NCI-H82 treated with DMSO at 0.1 percent for 48 hours (cell line): ENCODE data around the gene GOLGA6B.
"Not testable (repeated sequence)": the region's sequence is repeated elsewhere in the genome, so short reads cannot be mapped to it uniquely, and the experiment has no call there.

Experiments used
- DNase-seq: peaks from one replicate; lab custom pipeline; 2025; ENCODE audit not compliant: unreplicated experiment; lab: John Stamatoyannopoulos, UW

Gene GOLGA6B, protein sequence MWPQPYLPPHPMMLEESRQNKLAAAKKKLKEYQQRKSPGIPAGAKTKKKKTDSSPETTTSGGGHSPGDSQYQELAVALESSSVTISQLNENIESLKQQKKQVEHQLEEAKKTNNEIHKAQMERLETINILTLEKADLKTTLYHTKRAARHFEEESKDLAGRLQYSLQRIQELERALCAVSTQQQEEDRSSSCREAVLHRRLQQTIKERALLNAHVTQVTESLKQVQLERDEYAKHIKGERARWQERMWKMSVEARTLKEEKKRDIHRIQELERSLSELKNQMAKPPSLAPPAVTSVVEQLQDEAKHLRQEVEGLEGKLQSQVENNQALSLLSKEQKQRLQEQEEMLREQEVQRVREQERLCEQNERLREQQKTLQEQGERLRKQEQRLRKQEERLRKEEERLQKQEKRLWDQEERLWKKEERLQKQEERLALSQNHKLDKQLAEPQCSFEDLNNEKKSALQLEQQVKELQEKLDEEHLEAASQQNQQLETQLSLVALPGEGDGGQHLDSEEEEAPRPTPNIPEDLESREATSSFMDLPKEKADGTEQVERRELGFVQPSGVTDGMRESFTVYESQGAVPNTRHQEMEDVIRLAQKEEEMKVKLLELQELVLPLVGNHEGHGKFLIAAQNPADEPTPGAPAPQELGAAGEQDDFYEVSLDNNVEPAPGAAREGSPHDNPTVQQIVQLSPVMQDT

GRCh38 chr15:72654397-72654796, at the start of gene GOLGA6B:
TSS of gene GOLGA6B (plus strand) at chr15:72654697. CDS start at chr15:72654738, 41 bp downstream.
- DNase-seq = not testable (repeated sequence)

DNA sequence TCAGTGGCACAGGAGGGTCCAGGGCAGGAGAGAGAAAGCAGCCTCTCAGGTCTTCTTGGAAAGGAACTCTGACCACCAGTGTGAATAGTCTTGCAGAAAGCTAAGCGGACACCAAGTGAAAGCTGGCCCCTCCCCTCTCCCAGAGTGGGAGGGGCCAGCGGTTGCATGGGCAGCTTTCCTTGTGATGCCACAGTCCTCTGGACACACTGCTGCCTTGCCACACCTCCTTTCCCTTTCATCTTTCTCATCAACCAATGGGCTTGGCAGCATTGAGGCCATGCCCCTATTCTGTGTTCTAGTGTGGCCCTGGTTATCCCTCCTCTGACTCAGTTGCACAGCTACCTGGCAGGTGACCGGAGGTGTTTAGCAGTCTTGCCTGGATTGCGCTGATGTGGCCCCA, 49.7 kb upstream of the GOLGA6B start:
- no peak for DNase-seq

GRCh38 chr15:72608084-72608483, 46.4 kb upstream of the GOLGA6B start:
- not testable (repeated sequence) for DNase-seq

GRCh38 chr15:72609862-72610261, 44.6 kb upstream of the GOLGA6B start:
- DNase-seq = no peak

DNA sequence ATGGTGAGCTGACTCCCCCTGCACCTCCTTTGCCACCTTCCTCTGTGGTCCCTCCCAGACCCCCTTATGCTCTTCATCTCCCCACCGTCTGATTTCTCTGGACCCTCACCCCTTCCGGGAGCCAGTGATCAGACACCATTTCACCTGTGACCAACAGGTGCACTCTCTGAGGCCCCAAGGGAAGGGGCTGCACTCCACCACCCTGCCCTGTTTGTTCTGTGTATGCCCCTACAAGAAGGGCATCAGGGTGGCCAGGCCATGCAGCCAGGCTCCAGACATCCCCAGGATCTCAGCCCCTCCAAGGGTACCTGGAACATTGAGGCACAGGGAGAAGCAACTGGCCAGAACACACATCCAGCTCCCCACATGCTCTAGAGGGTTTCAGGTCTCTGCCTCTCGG, 42.2 kb upstream of the GOLGA6B start:
- DNase-seq = not testable (repeated sequence)

DNA sequence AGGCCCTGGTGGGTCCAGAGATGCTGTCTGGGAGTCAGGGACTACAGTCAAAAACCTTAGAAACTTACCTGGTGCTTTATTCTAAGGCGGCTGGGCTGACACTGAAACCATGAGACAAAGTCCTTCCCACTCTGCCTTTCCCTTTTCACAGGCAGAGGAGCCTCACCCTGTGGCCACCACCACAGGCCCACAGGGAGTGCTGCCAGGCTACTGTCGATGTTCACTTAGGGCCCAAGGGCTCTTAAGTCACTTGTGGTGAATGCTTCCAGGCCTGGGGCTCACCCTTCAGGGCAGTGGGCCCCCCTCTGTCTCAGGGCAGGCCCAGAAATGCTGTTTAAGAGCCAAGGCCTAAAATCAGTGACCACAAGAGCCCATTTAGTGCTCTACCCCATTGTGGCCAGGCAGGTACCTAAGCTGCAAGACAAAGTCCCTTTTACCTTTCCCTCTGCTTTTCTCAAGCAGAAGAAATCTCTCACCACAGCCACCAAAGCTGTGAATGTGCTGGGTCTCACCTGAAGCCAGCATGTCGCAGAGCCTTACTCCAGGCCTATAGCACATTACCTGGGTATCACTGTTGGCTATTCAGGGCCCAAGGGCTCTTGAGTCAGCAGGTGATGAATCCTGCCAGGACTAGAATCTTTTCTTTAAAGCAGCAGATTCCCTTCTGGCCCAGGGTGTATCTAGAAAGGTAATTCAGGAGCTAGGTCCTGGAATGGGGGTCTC, 39.5 kb upstream of the GOLGA6B start:
- DNase-seq = no peak

DNA sequence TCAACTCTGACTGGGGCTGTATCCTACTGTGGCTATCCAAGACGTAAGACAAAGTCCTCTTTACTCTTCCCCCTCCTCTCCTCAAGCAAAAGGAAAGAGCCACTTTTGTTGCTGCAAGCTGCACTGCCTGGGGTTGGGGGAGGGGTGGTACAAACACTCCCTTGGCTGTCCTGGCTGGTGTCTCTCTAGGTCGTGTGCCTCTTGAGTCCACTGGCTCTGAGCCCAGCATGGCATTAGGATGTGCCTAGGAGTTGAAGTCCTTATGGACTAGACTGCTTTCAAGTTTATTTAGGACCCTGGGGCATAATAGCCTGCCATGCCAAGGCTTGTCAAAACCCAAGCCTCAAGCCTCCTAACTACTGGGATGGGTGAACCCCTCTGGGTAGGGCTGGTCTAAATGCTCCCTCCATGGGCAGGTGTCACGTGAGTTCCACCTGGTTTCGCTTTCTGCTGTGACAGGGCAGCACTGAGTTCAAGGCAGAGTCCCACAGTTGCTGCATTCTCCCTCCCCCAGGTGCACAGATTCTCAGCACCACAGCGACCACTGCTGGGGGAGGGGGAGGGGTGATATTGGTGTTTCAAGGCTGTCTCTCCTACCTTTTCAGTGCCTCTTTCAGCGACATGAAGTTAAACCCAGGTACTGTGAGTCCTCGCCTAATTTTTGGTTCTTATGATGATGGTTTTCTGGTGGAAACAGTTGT, 38.8 kb upstream of the GOLGA6B start:
- DNase-seq = not testable (repeated sequence)

- DNase-seq = no peak
Measured at GRCh38 chr15:72616491-72617210, 37.8 kb upstream of the GOLGA6B start.

DNA sequence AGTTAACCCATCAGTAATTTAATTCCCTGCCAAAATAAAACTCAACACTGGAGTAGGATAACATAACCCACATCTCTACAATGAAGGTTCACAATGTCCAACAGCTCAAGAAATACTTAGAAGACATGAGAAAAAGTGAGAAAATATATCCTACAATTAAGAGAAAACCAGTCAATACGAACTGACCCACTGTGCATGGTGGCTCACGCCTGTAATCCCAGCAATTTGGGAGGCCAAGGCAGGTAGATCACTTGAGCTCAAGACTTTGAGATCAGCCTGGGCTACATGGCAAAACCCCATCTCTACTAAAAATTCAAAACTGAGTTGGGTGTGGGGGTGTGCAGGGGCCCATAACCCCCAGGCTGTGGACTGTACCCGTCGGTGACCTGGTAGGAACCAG, 30.6 kb upstream of the GOLGA6B start:
- not testable (repeated sequence) for DNase-seq

- not testable (repeated sequence) for DNase-seq
Measured at GRCh38 chr15:72626153-72626552, 28.3 kb upstream of the GOLGA6B start.

DNA sequence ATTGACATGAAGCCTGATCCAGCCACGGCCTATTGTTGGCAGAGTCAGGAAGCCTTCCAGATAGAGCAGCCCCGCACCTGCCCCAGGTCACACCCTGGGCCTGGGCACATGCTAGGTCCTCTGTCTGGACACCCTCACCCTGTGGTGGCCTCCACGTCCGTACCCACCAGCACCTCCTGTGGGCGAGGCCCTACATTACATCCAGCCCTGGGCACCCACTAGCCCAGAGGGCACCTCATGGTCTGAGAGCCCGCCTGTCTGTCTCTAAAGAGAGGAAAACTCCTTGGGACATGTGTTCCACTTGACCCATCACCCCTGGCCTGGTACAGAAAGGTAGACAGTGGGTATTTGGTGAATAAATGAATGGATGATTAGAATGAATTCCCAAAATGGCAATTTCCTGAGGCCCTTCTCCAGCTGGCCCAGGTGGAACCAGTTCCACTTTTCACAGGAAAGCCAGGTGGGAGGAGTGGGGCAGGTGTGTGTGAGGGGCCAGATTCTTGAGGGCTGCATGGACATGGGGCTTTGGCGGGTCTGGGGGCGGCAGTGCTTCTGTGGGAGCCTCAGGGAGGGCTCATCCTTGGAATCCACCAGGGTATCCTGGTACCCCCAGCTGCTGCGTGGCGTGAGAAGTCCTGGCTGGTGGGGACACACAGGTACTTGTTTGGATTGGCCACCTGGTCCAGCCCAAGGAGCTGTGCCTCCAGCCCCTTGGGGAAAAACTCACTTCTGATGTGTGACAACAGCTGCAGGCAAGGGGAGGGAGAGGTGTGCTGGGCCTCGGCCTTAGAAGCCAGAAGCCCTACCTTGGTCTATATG, 26.0 kb upstream of the GOLGA6B start:
- DNase-seq = not testable (repeated sequence)

DNA sequence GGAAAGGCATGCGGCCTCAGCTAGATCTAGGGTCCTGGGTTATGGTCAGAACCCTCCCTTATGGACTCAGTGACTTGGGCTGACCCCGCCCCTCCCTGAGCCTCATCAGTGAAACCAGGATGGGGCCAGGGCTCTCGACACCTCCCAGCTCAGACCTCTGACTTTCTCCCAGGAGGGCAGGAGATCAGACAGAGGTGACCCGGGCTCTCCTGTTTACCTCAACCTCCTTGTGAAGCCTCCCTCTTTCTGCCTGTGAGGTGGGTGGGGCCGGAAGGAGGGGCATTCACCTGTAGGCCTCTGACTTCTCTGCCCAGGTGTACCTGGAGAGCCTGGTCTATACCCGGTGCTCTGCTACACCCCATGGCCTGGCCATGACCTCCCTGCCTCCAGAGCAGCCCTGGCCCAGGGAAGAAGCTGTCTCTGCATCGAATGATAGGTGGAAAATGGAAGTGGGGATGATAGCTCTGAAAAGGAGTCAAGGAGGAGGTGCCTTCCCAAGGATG, 25.4 kb upstream of the GOLGA6B start:
- not testable (repeated sequence) for DNase-seq

DNA sequence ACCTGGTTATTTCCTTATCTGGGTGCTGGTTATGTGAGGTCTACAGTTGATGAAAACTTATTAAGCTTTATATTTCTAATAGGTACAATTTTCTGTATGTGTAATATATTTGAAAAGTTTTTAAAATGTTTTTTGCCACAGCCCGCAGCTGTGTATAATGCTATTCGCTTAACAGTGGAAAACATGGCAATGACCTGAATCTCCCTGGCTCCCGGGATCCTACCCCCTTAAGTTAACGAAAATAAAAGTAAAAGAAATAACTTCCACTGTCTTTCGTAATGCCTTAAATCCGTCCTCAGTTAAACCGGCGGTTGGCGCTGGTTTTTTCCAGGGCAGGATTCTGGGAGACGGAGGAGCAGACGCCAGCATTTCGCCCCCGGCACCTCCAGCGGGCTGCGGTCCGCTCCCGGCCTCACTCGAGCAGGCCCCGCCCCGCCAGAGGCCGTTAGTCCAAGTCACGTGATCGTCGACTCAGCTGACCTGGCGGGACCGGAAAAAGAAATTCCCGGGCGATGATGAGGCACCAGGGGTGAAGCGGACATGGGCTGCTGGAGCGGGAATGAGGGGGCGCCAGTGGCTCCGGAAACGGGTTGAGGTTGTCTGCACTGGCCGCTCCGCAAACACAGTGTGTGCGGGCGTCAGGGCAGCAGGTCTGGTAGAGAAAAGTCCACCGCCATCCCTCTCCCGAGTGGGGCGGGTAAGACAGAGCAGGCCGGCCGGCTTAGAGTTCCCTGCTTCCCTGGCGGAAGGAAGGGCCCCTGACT, 17.8 kb upstream of the GOLGA6B start:
- DNase-seq = not testable (repeated sequence)

- not testable (repeated sequence) for DNase-seq
Measured at GRCh38 chr15:72639759-72640483, 14.6 kb upstream of the GOLGA6B start.

DNA sequence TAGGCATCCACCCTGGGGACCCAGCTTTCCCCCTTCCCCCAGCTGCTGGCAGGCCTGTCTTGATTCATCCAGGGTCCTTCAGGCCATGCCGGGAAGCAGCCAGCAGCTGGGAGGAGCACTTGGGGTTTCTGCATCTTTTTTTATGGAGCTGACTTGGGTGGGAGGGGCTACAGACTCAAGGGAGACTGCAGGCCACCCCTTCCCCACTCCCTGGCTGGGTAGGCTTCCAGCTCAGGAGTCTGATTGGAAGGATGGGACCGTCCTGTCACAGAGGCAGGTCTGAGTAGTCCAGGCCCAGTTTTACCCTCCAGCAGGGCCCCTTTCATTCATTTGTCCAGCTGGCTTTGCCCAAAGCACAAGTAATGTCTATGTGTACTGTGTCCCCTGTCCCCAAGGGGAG, 12.2 kb upstream of the GOLGA6B start:
- DNase-seq = not testable (repeated sequence)

DNA sequence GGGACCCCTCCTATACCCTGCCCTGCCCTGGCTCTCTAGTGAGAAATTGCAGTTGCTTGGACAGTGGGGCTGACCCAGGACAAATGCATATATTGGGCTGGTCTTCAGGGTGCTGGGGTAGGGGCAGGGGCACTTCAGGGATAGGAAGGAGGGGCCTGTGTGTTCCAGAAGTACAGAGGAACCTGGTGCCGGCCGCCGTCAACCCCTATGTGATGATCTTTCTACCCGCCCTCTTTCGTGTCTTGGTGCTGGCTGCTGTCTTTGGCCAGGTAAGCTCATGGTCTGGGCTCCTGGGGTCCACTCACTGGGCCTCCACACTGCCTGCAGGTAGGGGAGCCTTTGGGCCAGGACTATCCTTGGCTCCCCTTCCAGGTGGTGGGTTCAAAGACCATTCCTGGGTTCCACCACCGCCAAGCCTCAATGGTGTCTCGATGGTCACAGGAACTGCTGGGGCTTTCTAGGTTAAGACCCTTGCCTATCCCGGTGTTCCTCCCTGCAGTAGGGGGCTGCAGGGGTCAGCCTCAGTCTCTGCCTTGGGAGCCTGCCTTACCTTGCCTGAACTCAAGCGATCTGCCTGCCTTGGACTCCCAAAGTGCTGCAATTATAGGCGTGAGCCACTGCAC, 5.8 kb upstream of the GOLGA6B start:
- not testable (repeated sequence) for DNase-seq

DNA sequence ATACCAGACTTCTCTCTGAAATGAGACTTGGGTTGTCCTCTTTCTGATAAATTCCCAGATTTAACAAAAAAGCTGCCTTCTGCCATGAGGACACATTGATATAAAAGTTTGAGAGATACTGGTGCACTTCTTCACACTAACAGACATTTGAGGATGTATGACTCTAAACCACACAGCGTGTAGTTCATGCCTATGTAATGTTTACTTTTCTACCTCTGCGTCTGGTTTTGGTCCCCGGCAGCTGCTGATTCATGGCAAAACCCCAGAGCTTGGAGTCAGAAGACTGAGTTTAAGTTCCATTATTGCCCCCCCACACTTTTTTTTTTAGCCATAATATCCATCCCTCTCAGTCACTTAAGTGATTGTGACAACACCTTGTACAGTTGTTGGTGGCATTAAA, 1.5 kb downstream of the GOLGA6B start:
- not testable (repeated sequence) for DNase-seq
